CD4-positive, alpha-beta memory T cell (primary cell): ENCODE measurements around the gene TENM3. TPM values are rescaled to one million over a fixed set of nuclear protein-coding genes. Genes with fewer than 3 reads are reported as not detected.

Source experiments
- CTCF ChIA-PET: fragments of 350-600 bp; sonication (Branson Sonifier 250); formaldehyde crosslinking; loops from one replicate; lab custom pipeline; 2021; ENCODE audit warnings: inconsistent platforms; ENCODE audit not compliant: partially characterized antibody; lab: Charles Lee
- POLR2A ChIA-PET: fragments of 350-600 bp; sonication (Branson Sonifier 250); formaldehyde crosslinking; loops from one replicate; lab custom pipeline; 2021; ENCODE audit not compliant: partially characterized antibody; lab: Charles Lee
- DNase-seq, 5 donors: peaks; one replicate each; pipeline versions ENCODE4 v3.0.0 to v3.0.0-alpha.2; 2020 to 2022; ENCODE audit warnings: mixed read lengths in 1 of 5
- H3K27ac ChIP-seq: one replicate; pipeline ENCODE4 v1.7.0; 2013; ENCODE audit warnings: low read depth, low read length
- H3K27me3 ChIP-seq: 2 replicates; pipeline ENCODE4 v1.7.0; 2013; ENCODE audit warnings: mild to moderate bottlenecking, low read length, moderate library complexity; ENCODE audit not compliant: insufficient read depth
- H3K36me3 ChIP-seq: 2 replicates; pipeline ENCODE4 v1.7.0; 2013; ENCODE audit warnings: mild to moderate bottlenecking, low read length, moderate library complexity; ENCODE audit not compliant: insufficient read depth
- H3K4me1 ChIP-seq: 2 replicates; pipeline ENCODE4 v1.7.0; 2013; ENCODE audit warnings: mild to moderate bottlenecking, low read length, moderate library complexity; ENCODE audit not compliant: insufficient read depth
- H3K4me3 ChIP-seq, 2 donors: one replicate each; pipeline ENCODE4 v1.7.0; 2013; ENCODE audit warnings: low read length in 2 of 2, mild to moderate bottlenecking in 1 of 2
- H3K9me3 ChIP-seq, 2 donors: one replicate each; pipeline ENCODE4 v1.7.0; 2013; ENCODE audit warnings: low read length in 2 of 2, control low read depth in 1 of 2; ENCODE audit not compliant: control insufficient read depth in 1 of 2
- H3K27ac Mint-ChIP-seq, 7 donors: one replicate each; pipeline ENCODE4 v1.8.0; 2020 to 2021; ENCODE audit warnings: mixed read lengths in 7 of 7, mild to moderate bottlenecking in 6 of 7, inconsistent platforms in 3 of 7, moderate library complexity in 3 of 7
- H3K27me3 Mint-ChIP-seq, 2 donors: one replicate each; pipeline ENCODE4 v1.8.0; 2020 to 2021; ENCODE audit warnings: mixed read lengths in 2 of 2
- H3K36me3 Mint-ChIP-seq, 2 donors: one replicate each; pipeline ENCODE4 v1.8.0; 2020 to 2021; ENCODE audit warnings: mixed read lengths in 2 of 2, inconsistent platforms in 1 of 2, mild to moderate bottlenecking in 1 of 2
- H3K4me1 Mint-ChIP-seq, 4 donors: one replicate each; pipeline ENCODE4 v1.8.0; 2020 to 2021; ENCODE audit warnings: mixed read lengths in 4 of 4, mild to moderate bottlenecking in 1 of 4
- H3K4me3 Mint-ChIP-seq, 8 donors: one replicate each; pipeline ENCODE4 v1.8.0; 2020 to 2021; ENCODE audit warnings: mixed read lengths in 8 of 8, mild to moderate bottlenecking in 7 of 8, moderate library complexity in 6 of 8, inconsistent platforms in 3 of 8
- H3K9me3 Mint-ChIP-seq, 8 donors: one replicate each; pipeline ENCODE4 v1.8.0; 2020 to 2021; ENCODE audit warnings: mixed read lengths in 8 of 8, mild to moderate bottlenecking in 5 of 8, inconsistent platforms in 3 of 8, moderate library complexity in 1 of 8
- intact Hi-C: fragments of 100-400 bp; cut with micrococcal nuclease; formaldehyde crosslinking; loops from one replicate; pipeline ENCODE4 v1.15.1; 2023
- polyA plus RNA-seq, 2 donors: library from polyadenylated mRNA; unstranded; fragments of 300-500 nt; fragmentation: Illumina TruSeq; gene quantifications; one replicate each; pipeline ENCODE4 v1.2.3, GENCODE V29; 2021
- total RNA-seq, 2 experiments: library from RNA; stranded (reverse); gene quantifications; one replicate each; pipeline ENCODE4 v1.2.3, GENCODE V29; 2021

Gene TENM3
- total and polyA plus RNA-seq, 4 experiments from 2014 or later: not detected

DNA sequence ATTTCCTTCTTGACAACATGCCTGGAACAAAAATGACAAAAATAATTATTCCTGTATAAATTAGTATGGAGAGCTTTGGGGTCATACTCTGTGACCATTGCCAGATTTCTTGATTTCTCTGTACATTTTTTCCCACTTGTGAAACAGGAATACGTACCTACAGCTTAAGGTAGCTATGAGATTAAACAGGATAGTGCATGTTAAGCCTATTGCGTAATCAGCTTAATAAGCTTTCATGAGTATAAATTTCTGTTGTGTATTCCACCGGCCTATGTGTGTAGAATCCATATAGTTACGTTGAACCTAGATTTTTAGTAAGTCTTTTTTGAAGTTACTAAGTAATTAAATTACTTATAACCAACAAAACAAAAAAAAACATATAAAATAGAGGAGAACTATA is 339.0 kb downstream of the TENM3 start:
- no peaks in the 10 kb centered on the region for H3K4me1 Mint-ChIP-seq
- H3K4me1 ChIP-seq: no peaks in the 10 kb centered on the region
- no peaks in the 10 kb centered on the region for H3K9me3 Mint-ChIP-seq
- ChIA-PET POLR2A (no interaction called here), CTCF (no interaction called here)
- no peak overlapping the region for H3K4me3 ChIP-seq
- no peak overlapping the region for H3K27ac ChIP-seq
- H3K9me3 ChIP-seq: no peaks in the 10 kb centered on the region
- H3K36me3 Mint-ChIP-seq: no peaks in the 10 kb centered on the region
- DNase-seq: no peak
- H3K27me3 Mint-ChIP-seq: no peaks in the 10 kb centered on the region
- no peak overlapping the region for H3K4me3 Mint-ChIP-seq
- H3K27me3 ChIP-seq: no peaks in the 10 kb centered on the region
- intact Hi-C loops: no loop called here
- H3K27ac Mint-ChIP-seq: no peak overlapping the region
- H3K36me3 ChIP-seq: no peaks in the 10 kb centered on the region

GRCh38 chr4:182583703-182584415 is 340.7 kb downstream of the TENM3 start:
- Histone ChIP-seq H3K9me3 (no peaks in the 10 kb centered on the region), H3K27me3 (no peaks in the 10 kb centered on the region), H3K4me3 (no peak overlapping the region), H3K36me3 (no peaks in the 10 kb centered on the region), H3K27ac (no peak overlapping the region), H3K4me1 (no peaks in the 10 kb centered on the region)
- ChIA-PET CTCF (no interaction called here), POLR2A (no interaction called here)
- no peaks in the 10 kb centered on the region for H3K4me1 Mint-ChIP-seq
- H3K9me3 Mint-ChIP-seq: peaks cover 0 to 3% (median 0%) of the 10 kb centered on the region in 8 donors
- H3K27me3 Mint-ChIP-seq: no peaks in the 10 kb centered on the region
- no peak overlapping the region for H3K4me3 Mint-ChIP-seq
- no peaks in the 10 kb centered on the region for H3K36me3 Mint-ChIP-seq
- H3K27ac Mint-ChIP-seq: no peak overlapping the region
- DNase-seq: no peak
- intact Hi-C loops: no loop called here

DNA sequence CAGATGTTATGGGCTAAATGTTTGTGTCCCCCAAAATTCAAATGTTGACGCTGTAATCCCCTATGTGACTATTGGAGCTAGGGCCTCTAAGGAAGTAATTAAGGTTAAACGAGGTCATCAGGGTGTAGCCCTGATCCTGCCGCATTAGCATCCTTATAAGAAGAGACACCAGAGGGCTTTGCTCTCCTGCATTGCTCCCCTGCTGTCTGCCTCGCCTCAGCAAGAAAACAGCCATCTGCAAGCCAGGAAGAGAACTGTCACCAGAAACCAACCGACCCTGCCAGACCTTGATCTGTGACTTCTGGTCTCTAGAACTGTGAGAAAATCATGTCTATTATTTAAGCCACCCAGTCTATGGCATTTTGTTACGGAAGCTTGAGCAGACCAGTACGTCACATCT is 342.1 kb downstream of the TENM3 start:
- DNase-seq: no peak
- H3K9me3 ChIP-seq: no peaks in the 10 kb centered on the region
- no peak overlapping the region for H3K4me3 Mint-ChIP-seq
- H3K27ac ChIP-seq: no peak overlapping the region
- peaks cover 0 to 3% (median 0%) of the 10 kb centered on the region in 8 donors for H3K9me3 Mint-ChIP-seq
- no peaks in the 10 kb centered on the region for H3K36me3 Mint-ChIP-seq
- H3K27me3 ChIP-seq: no peaks in the 10 kb centered on the region
- H3K4me1 ChIP-seq: no peaks in the 10 kb centered on the region
- H3K4me3 ChIP-seq: no peak overlapping the region
- no peaks in the 10 kb centered on the region for H3K36me3 ChIP-seq
- ChIA-PET CTCF (no interaction called here), POLR2A (no interaction called here)
- intact Hi-C loops: no loop called here
- no peaks in the 10 kb centered on the region for H3K4me1 Mint-ChIP-seq
- H3K27me3 Mint-ChIP-seq: no peaks in the 10 kb centered on the region
- no peak overlapping the region for H3K27ac Mint-ChIP-seq

GRCh38 chr4:182589100-182589499 is 345.9 kb downstream of the TENM3 start:
- no peaks in the 10 kb centered on the region for H3K4me1 ChIP-seq
- H3K27ac ChIP-seq: no peak overlapping the region
- ChIA-PET CTCF (no interaction called here), POLR2A (interaction anchor here (0.6 kb wide), 1 partner anchor 9 kb away, joined by 3 read pairs; no protein-coding TSS in a partner anchor)
- no peak overlapping the region for H3K27ac Mint-ChIP-seq
- H3K9me3 ChIP-seq: no peaks in the 10 kb centered on the region
- no peaks in the 10 kb centered on the region for H3K27me3 ChIP-seq
- no peaks in the 10 kb centered on the region for H3K36me3 ChIP-seq
- no peak overlapping the region for H3K4me3 ChIP-seq
- intact Hi-C loops: no loop called here
- H3K27me3 Mint-ChIP-seq: peaks cover 0 to 1% of the 10 kb centered on the region in 2 donors
- H3K4me3 Mint-ChIP-seq: no peak overlapping the region
- H3K36me3 Mint-ChIP-seq: no peaks in the 10 kb centered on the region
- DNase-seq: no peak
- H3K4me1 Mint-ChIP-seq: no peaks in the 10 kb centered on the region
- H3K9me3 Mint-ChIP-seq: peaks cover 0 to 5% (median 2%) of the 10 kb centered on the region in 8 donors

GRCh38 chr4:182593402-182593801 is 350.2 kb downstream of the TENM3 start:
- Histone ChIP-seq H3K9me3 (no peaks in the 10 kb centered on the region), H3K36me3 (no peaks in the 10 kb centered on the region), H3K27me3 (no peaks in the 10 kb centered on the region), H3K27ac (no peak overlapping the region), H3K4me3 (no peak overlapping the region), H3K4me1 (no peaks in the 10 kb centered on the region)
- H3K4me3 Mint-ChIP-seq: no peak overlapping the region
- CTCF ChIA-PET: no interaction called here
- no peak overlapping the region for H3K27ac Mint-ChIP-seq
- POLR2A ChIA-PET: no interaction called here
- no peaks in the 10 kb centered on the region for H3K36me3 Mint-ChIP-seq
- intact Hi-C loops: no loop called here
- peaks cover 0 to 5% (median 2%) of the 10 kb centered on the region in 8 donors for H3K9me3 Mint-ChIP-seq
- H3K27me3 Mint-ChIP-seq: peaks cover 0 to 1% of the 10 kb centered on the region in 2 donors
- no peaks in the 10 kb centered on the region for H3K4me1 Mint-ChIP-seq
- DNase-seq: no peak

DNA sequence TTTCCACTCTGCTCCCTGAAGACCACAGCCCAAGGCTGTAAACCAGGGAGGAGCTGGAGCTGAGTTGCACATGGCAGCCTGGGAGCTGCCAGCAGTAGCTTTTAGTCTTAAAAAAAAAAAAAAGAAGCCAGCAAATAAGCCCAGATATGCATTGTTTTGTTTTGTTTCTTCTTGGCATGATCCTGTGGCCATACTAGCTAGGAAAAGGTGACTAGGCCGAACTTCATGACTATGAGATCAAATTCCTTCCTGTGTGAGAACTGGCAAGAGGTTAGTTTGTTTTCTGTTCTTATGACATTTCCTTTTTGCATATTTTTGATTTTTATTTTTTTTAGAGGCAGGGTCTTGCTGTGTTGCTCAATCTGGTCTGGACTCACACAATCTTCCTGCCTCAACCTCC is 350.7 kb downstream of the TENM3 start:
- ChIA-PET POLR2A (no interaction called here), CTCF (no interaction called here)
- Mint-ChIP-seq H3K4me1 (no peaks in the 10 kb centered on the region), H3K36me3 (no peaks in the 10 kb centered on the region), H3K27ac (no peak overlapping the region), H3K9me3 (peaks cover 0 to 3% (median 2%) of the 10 kb centered on the region in 8 donors), H3K4me3 (no peak overlapping the region), H3K27me3 (peaks cover 0 to 1% of the 10 kb centered on the region in 2 donors)
- no peak overlapping the region for H3K27ac ChIP-seq
- no peak for DNase-seq
- H3K27me3 ChIP-seq: no peaks in the 10 kb centered on the region
- no peak overlapping the region for H3K4me3 ChIP-seq
- intact Hi-C loops: no loop called here
- no peaks in the 10 kb centered on the region for H3K4me1 ChIP-seq
- H3K9me3 ChIP-seq: no peaks in the 10 kb centered on the region
- H3K36me3 ChIP-seq: no peaks in the 10 kb centered on the region

GRCh38 chr4:182600093-182600492 is 356.9 kb downstream of the TENM3 start:
- Histone ChIP-seq H3K27me3 (no peaks in the 10 kb centered on the region), H3K4me3 (no peak overlapping the region), H3K9me3 (no peaks in the 10 kb centered on the region), H3K27ac (no peak overlapping the region), H3K36me3 (no peaks in the 10 kb centered on the region), H3K4me1 (no peaks in the 10 kb centered on the region)
- Mint-ChIP-seq H3K4me3 (no peak overlapping the region), H3K36me3 (no peaks in the 10 kb centered on the region), H3K27me3 (no peaks in the 10 kb centered on the region), H3K27ac (no peak overlapping the region), H3K9me3 (no peaks in the 10 kb centered on the region), H3K4me1 (no peaks in the 10 kb centered on the region)
- DNase-seq: no peak
- intact Hi-C loops: no loop called here
- ChIA-PET CTCF (no interaction called here), POLR2A (no interaction called here)
